ENCODE data around the gene THSD4.
"Not testable (repeated sequence)": the region's sequence is repeated elsewhere in the genome, so short reads cannot be mapped to it uniquely, and the experiment has no call there.

THSD4 gene

DNA sequence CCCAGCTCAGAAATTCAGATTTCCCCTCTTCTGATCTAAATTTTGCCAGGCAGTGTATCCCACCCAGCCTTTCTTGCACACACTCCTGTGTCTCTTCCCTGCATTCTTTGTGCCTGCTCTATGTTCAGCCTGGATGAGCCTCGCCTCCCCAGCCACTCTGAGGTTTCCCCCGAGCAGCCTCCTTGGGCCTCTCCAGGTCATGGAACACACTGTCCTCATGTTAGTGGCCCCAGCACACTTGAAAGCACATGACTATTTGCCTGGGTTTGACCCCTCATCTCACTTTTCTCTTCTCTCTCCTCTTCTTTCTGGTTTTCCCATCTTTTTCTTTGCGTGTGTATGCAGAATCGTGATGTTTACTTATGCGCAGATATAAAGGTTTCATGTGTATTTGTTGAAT lies 3.1 kb downstream of the THSD4 start:
- Histone ChIP-seq H3K4me1 (ENCODE audit: control insufficient read depth, insufficient read depth, low read length, poor library complexity, severe bottlenecking) (peaks cover 4% of the 10 kb centered on the region), H3K4me3 (ENCODE audit: insufficient read depth, low read depth, low read length, poor library complexity, severe bottlenecking) (no peak overlapping the region), H3K9me3 (ENCODE audit: control insufficient read depth, low read length) (no peaks in the 10 kb centered on the region), H3K36me3 (ENCODE audit: control insufficient read depth, insufficient read depth, low read length) (no peaks in the 10 kb centered on the region), H3K27ac (ENCODE audit: insufficient read depth, low read length, poor library complexity, severe bottlenecking) (no peak overlapping the region), H3K27me3 (replicated peaks; ENCODE audit: control insufficient read depth, insufficient read depth, low read length, poor library complexity, severe bottlenecking) (peaks cover 14% of the 10 kb centered on the region)
- no peak for DNase-seq

DNA sequence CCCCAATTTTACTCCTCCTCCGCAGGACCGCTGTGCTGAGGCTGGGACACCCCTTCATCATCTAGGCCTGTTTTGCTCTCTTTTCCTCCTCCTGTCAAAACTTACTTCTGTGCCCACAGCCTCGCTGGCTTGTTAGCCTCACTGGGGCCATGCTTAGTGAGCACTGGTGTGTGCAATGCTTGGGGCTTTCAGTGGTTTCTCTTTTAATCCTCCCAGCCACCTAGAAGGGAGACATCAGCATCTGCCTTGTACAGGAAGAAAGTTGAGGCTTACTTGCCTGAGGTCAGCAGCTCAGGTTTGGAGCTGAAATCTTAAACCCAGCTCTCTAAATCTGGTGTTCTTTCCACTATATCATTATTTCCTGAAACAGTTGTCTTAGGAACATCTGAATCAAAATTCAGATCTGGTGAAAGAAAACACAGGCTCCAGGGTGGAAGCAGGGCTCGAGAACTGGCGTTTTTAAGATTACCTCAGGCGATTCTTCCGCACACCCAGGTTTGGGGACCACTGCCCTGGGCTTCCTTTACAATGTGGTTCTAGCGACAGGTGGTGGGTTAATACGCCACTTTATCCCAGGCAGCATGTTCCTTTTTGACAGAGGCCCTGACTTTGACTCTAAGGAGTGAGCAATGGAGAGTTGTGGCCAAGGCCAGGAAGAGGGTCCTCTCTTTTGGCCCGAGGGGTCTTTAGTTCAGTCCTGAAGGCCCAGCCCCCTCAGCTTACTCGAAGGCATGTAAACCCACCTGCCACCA lies 3.8 kb downstream of the THSD4 start:
- Histone ChIP-seq H3K9me3 (ENCODE audit: control insufficient read depth, low read length) (no peaks in the 10 kb centered on the region), H3K27me3 (replicated peaks; ENCODE audit: control insufficient read depth, insufficient read depth, low read length, poor library complexity, severe bottlenecking) (peaks cover 14% of the 10 kb centered on the region), H3K27ac (ENCODE audit: insufficient read depth, low read length, poor library complexity, severe bottlenecking) (no peak overlapping the region), H3K36me3 (ENCODE audit: control insufficient read depth, insufficient read depth, low read length) (no peaks in the 10 kb centered on the region), H3K4me3 (ENCODE audit: insufficient read depth, low read depth, low read length, poor library complexity, severe bottlenecking) (no peak overlapping the region), H3K4me1 (ENCODE audit: control insufficient read depth, insufficient read depth, low read length, poor library complexity, severe bottlenecking) (peaks cover 4% of the 10 kb centered on the region)
- DNase-seq: no peak

- Histone ChIP-seq H3K27me3 (replicated peaks; ENCODE audit: control insufficient read depth, insufficient read depth, low read length, poor library complexity, severe bottlenecking) (peaks cover 10% of the 10 kb centered on the region), H3K4me1 (ENCODE audit: control insufficient read depth, insufficient read depth, low read length, poor library complexity, severe bottlenecking) (peaks cover 4% of the 10 kb centered on the region), H3K36me3 (ENCODE audit: control insufficient read depth, insufficient read depth, low read length) (no peaks in the 10 kb centered on the region), H3K27ac (ENCODE audit: insufficient read depth, low read length, poor library complexity, severe bottlenecking) (no peak overlapping the region), H3K4me3 (ENCODE audit: insufficient read depth, low read depth, low read length, poor library complexity, severe bottlenecking) (no peak overlapping the region), H3K9me3 (ENCODE audit: control insufficient read depth, low read length) (no peaks in the 10 kb centered on the region)
- DNase-seq: no peak
These were observed 5.2 kb downstream of the THSD4 start for GRCh38 chr15:71120428-71120944.

DNA sequence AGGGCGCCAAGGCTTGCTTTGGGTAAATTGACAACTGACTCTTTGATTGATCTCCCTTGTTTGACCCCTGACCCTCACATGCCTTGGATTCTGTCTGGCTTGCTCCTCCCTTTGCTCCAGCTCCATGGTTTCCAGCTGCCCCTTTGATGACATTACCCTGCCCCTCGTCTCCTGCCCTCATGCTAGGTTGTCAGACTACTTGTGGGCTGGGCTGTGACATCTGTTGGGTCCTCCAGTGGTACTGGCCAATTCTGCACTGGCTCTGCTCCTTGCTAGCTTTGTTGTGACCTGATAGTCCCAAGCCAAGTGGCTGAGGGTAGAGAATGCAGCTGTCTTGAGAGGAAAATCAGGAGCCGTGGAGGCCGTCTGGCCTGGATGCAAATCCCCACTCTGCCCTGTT lies 6.2 kb downstream of the THSD4 start:
- peaks cover 2% of the 10 kb centered on the region for H3K27me3 ChIP-seq (replicated peaks; ENCODE audit: control insufficient read depth, insufficient read depth, low read length, poor library complexity, severe bottlenecking)
- no peak overlapping the region for H3K27ac ChIP-seq (ENCODE audit: insufficient read depth, low read length, poor library complexity, severe bottlenecking)
- H3K4me3 ChIP-seq (ENCODE audit: insufficient read depth, low read depth, low read length, poor library complexity, severe bottlenecking): no peak overlapping the region

GRCh38 chr15:71124937-71125790 lies 9.9 kb downstream of the THSD4 start:
- Histone ChIP-seq H3K4me1 (ENCODE audit: control insufficient read depth, insufficient read depth, low read length, poor library complexity, severe bottlenecking) (no peaks in the 10 kb centered on the region), H3K4me3 (ENCODE audit: insufficient read depth, low read depth, low read length, poor library complexity, severe bottlenecking) (no peak overlapping the region), H3K36me3 (ENCODE audit: control insufficient read depth, insufficient read depth, low read length) (no peaks in the 10 kb centered on the region), H3K27ac (ENCODE audit: insufficient read depth, low read length, poor library complexity, severe bottlenecking) (no peak overlapping the region), H3K9me3 (ENCODE audit: control insufficient read depth, low read length) (no peaks in the 10 kb centered on the region), H3K27me3 (replicated peaks; ENCODE audit: control insufficient read depth, insufficient read depth, low read length, poor library complexity, severe bottlenecking) (no peaks in the 10 kb centered on the region)
- DNase-seq: no peak

More for the DNA sequence above, 6.2 kb downstream of the THSD4 start:
- Histone ChIP-seq H3K36me3 (ENCODE audit: control insufficient read depth, insufficient read depth, low read length) (no peaks in the 10 kb centered on the region), H3K9me3 (ENCODE audit: control insufficient read depth, low read length) (no peaks in the 10 kb centered on the region), H3K4me1 (ENCODE audit: control insufficient read depth, insufficient read depth, low read length, poor library complexity, severe bottlenecking) (no peaks in the 10 kb centered on the region)
- no peak for DNase-seq

DNA sequence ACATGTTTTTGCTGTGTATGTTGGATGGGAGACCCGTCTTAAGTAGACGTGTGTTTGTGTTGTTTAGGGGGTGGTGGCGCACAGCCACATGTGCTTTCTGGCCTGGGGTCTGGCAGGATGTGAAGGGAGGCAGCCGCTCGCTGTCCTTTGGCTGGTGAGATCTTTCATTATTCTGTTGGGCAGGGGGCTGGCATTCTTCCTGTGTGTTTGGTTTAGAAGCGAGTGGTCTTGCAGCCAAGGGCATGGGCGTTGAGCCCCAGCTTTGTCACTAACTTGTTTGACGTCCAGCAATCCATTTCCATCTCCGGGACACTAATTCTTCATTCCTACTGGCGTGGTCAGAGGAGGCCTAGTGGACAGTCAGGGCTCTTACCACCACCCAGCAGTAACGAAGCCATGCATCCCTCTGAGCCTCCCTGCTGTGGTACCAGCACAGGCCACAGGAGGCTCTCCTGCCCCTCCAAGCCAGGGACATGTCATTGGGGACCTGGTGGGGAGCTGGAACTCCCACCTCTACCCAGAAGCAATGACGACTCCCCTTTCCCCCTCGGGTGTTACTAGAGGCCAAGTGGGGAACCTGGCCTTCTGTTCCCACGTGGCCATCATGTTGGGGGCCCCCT lies 10.7 kb downstream of the THSD4 start:
- H3K4me1 ChIP-seq (ENCODE audit: control insufficient read depth, insufficient read depth, low read length, poor library complexity, severe bottlenecking): no peaks in the 10 kb centered on the region
- DNase-seq: no peak
- no peaks in the 10 kb centered on the region for H3K9me3 ChIP-seq (ENCODE audit: control insufficient read depth, low read length)
- H3K27me3 ChIP-seq (replicated peaks; ENCODE audit: control insufficient read depth, insufficient read depth, low read length, poor library complexity, severe bottlenecking): no peaks in the 10 kb centered on the region
- H3K36me3 ChIP-seq (ENCODE audit: control insufficient read depth, insufficient read depth, low read length): no peaks in the 10 kb centered on the region
- H3K27ac ChIP-seq (ENCODE audit: insufficient read depth, low read length, poor library complexity, severe bottlenecking): no peak overlapping the region
- no peak overlapping the region for H3K4me3 ChIP-seq (ENCODE audit: insufficient read depth, low read depth, low read length, poor library complexity, severe bottlenecking)

- Histone ChIP-seq H3K27ac (ENCODE audit: insufficient read depth, low read length, poor library complexity, severe bottlenecking) (no peak overlapping the region), H3K36me3 (ENCODE audit: control insufficient read depth, insufficient read depth, low read length) (no peaks in the 10 kb centered on the region), H3K4me3 (ENCODE audit: insufficient read depth, low read depth, low read length, poor library complexity, severe bottlenecking) (no peak overlapping the region), H3K27me3 (replicated peaks; ENCODE audit: control insufficient read depth, insufficient read depth, low read length, poor library complexity, severe bottlenecking) (no peaks in the 10 kb centered on the region), H3K9me3 (ENCODE audit: control insufficient read depth, low read length) (no peaks in the 10 kb centered on the region), H3K4me1 (ENCODE audit: control insufficient read depth, insufficient read depth, low read length, poor library complexity, severe bottlenecking) (no peaks in the 10 kb centered on the region)
- no peak for DNase-seq
These were observed 11.8 kb downstream of the THSD4 start for GRCh38 chr15:71127083-71127482.

- H3K27me3 ChIP-seq (replicated peaks; ENCODE audit: control insufficient read depth, insufficient read depth, low read length, poor library complexity, severe bottlenecking); DNase-seq: not testable (repeated sequence)
These were observed 12.9 kb downstream of the THSD4 start for GRCh38 chr15:71128159-71128558.

GRCh38 chr15:71128939-71129562 lies 13.8 kb downstream of the THSD4 start:
- no peak for DNase-seq
- Histone ChIP-seq H3K4me1 (ENCODE audit: control insufficient read depth, insufficient read depth, low read length, poor library complexity, severe bottlenecking) (no peaks in the 10 kb centered on the region), H3K9me3 (ENCODE audit: control insufficient read depth, low read length) (no peaks in the 10 kb centered on the region), H3K27ac (ENCODE audit: insufficient read depth, low read length, poor library complexity, severe bottlenecking) (no peak overlapping the region), H3K4me3 (ENCODE audit: insufficient read depth, low read depth, low read length, poor library complexity, severe bottlenecking) (no peak overlapping the region), H3K27me3 (replicated peaks; ENCODE audit: control insufficient read depth, insufficient read depth, low read length, poor library complexity, severe bottlenecking) (no peaks in the 10 kb centered on the region), H3K36me3 (ENCODE audit: control insufficient read depth, insufficient read depth, low read length) (no peaks in the 10 kb centered on the region)

More at GRCh38 chr15:71128159-71128558, 12.9 kb downstream of the THSD4 start:
- H3K4me1 ChIP-seq (ENCODE audit: control insufficient read depth, insufficient read depth, low read length, poor library complexity, severe bottlenecking); H3K36me3 ChIP-seq (ENCODE audit: control insufficient read depth, insufficient read depth, low read length); H3K9me3 ChIP-seq (ENCODE audit: control insufficient read depth, low read length); H3K27ac ChIP-seq (ENCODE audit: insufficient read depth, low read length, poor library complexity, severe bottlenecking); H3K4me3 ChIP-seq (ENCODE audit: insufficient read depth, low read depth, low read length, poor library complexity, severe bottlenecking): not testable (repeated sequence)

All from effector memory CD4-positive, alpha-beta T cell (primary cell).